GM21447 (cell line): ENCODE data around the gene RPL22L1.
"Not testable (repeated sequence)": the region's sequence is repeated elsewhere in the genome, so short reads cannot be mapped to it uniquely, and the experiment has no call there.

Source experiments
- ATAC-seq: cut with Tn5 transposase; IDR thresholded peaks from one replicate; pipeline ENCODE4 v1.9.1; 2021; ENCODE audit not compliant: unreplicated experiment

RPL22L1 gene

GRCh38 chr3:170869645-170870593 is at the start of gene RPL22L1:
Gene RPL22L1 (minus strand): TSS chr3:170870195. CDS start chr3:170870167, 28 bp downstream.
- peak; percentile 97 for ATAC-seq

GRCh38 chr3:170918715-170919114 is 48.7 kb upstream of the RPL22L1 start:
- ATAC-seq: no peak

- ATAC-seq: no peak
Measured at GRCh38 chr3:170914690-170915089, 44.7 kb upstream of the RPL22L1 start.

- ATAC-seq: no peak
Measured at GRCh38 chr3:170914212-170914611, 44.2 kb upstream of the RPL22L1 start.

DNA sequence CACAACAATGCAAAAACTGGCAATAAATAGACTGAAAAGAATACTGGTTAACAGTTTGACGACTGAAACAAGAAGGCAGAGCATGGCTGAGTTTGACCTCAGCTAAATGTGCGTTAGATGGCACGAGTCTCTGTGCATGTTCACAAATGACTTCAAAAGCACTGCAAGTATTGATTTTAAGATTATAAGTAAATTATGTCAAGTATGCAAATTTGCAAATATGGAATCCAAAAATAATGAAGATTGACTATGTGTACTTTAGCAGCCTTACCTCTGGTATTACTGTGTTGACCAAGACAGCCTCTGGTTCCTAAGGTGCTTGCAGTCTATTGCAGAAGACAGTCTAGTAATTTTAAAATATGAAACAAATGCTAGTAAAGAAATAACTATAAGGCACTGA is 41.1 kb upstream of the RPL22L1 start:
- no peak for ATAC-seq

- ATAC-seq: no peak
Measured at GRCh38 chr3:170910542-170910941, 40.5 kb upstream of the RPL22L1 start.

GRCh38 chr3:170909129-170909903 is 39.3 kb upstream of the RPL22L1 start:
- ATAC-seq: no peak

DNA sequence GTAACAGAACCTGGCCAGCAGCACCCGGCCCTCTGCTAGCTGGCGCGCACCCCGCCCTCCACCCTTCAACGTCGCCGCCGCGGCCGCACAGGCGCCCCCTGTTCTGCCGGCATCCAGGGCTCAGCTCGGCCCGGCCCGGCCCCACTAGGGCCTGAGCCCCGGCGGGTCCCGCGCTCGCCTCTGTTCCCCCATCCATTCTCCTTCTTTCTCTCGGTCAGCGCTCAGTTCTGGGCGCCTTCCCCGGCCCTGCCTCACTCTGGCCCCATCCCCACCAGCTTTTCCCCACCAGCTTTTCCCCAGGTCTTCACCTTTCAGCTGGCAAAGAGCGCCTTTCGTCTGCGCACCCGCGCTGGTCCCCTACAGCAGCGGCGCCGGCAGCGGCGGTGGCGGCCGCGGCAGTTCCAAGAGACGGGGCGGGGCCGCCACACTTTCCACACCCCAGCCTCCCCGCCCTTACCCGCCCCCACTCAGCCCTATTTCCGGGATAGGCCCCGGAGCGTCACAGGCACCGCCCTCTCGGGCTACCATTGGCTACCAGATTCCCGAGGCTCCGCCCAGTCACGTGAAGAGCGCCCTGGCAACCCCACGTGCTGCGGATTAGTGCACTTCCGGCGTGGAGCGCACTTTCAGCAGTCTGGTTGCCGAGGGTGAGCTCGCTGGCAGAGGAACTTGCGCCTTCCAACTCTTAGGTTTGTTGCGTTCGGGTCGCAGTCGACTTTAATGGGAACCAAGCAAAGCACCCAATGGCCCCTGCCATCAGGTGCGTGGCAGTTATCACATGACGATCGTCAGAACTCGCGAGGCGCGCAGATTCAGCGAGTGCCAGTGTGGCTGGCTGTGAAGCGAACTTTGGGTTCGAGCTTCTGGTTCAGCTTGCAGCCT is 38.5 kb upstream of the RPL22L1 start, which contains the start of gene EIF5A2:
Gene EIF5A2 (minus strand): TSS at position 403 of the 882 bp plus-strand sequence. CDS start 831 bp downstream, outside the sequence.
- peak; percentile 85 for ATAC-seq

DNA sequence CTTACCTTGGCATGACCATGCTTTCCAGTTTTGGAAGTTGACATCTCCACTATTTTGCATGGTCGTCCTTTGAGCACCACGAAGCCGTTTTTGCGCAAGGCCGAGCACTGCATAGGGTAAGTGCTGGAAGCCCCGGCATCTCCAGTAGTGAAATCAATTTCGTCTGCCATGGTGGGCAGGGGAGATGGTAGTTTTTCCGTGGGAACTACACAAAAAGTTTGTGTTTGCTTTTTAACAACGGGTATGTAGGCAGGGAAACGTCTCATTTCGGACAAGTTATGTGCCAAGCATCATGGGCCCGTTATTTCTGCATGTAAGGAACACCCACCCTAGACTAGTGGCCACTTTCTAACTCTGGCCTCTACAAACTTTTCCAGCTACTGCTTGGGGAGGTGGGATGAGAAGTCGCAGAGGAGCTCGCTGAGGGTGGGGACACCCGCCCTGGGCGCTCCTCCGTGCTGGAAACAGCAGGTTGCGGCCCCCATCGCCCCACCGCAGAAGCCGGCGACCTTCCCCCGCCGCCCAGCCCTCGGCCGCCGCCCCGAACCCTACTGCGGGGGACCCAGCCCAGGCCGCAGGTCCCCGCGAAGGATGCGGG is 37.7 kb upstream of the RPL22L1 start:
- ATAC-seq: peak; percentile 16

GRCh38 chr3:170905862-170906261 is 35.9 kb upstream of the RPL22L1 start:
- ATAC-seq: no peak

DNA sequence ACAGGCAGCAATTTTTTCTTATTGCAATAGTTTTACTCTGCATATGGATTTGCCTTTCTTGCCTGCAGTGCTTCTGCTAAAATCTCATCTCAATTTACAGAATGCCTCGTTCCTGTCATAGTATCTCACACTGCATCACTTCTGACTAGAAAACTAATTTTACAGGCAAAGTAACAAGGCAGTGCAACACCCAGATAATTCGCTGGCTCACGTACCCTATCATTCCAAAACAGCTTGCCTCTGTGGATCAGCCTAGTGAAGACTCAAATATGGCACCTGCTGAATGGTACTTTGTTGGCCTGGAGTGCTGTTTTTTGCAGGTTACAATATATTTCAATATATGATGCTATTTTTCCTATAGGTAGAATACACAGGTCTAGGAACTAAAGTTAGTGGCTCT is 33.1 kb upstream of the RPL22L1 start:
- ATAC-seq: no peak

DNA sequence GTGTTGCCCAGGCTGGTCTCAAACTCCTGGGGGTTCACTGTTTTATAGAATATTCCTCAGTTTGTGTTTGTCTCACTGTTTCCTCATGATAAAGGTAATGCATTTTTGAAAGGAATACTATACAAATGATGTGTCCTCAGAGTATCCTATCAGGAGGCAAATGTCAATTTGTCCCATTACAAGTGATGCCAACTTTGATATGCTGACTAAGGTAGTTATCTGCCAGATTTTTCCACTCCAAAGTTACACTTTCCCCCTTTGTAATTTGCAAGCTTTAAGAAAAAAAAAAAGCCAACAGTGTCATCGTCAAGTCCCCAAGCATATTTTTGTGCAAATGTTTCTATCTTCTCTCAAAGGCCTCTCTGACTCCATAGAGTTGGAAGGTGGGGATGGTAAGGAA is 29.5 kb upstream of the RPL22L1 start:
- ATAC-seq: no peak

DNA sequence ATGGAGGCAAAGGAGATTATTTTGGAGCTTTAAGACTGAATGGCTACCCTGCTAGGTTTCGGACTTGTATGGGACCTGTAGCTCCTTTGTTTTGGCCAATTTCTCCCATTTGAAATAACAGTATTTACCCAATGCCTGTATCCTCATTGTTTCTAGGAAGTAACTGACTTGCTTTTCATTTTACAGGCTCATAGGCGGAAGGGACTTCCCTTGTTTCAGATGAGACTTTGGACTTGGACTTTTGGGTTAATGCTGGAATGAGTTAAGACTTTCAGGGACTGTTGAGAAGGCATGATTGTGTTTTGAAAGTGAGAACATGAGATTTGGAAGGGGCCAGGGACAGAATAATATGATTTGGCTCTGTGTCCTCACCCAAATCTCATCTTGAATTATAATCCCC is 28.0 kb upstream of the RPL22L1 start:
- ATAC-seq: no peak

DNA sequence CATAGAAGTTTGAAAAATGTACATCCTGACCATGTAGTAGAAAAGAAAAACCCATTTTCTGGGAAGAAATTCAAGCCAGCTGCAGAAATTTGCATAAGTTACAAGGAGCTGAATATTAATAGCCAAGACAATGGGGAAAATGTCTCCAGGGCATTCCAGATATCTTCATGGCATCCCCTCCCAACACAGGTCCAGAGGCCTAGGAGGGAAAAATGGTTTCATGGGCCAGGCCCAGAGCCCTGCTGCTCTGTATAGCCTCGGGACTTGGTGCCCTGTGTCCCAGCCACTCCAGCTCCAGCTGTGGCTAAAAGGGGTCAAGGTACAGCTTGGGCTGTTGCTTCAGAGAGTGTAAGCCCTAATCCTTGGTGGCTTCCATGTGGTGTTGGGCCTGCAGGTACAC is 27.2 kb upstream of the RPL22L1 start:
- not testable (repeated sequence) for ATAC-seq

- no peak for ATAC-seq
Measured at GRCh38 chr3:170896781-170897180, 26.8 kb upstream of the RPL22L1 start.

DNA sequence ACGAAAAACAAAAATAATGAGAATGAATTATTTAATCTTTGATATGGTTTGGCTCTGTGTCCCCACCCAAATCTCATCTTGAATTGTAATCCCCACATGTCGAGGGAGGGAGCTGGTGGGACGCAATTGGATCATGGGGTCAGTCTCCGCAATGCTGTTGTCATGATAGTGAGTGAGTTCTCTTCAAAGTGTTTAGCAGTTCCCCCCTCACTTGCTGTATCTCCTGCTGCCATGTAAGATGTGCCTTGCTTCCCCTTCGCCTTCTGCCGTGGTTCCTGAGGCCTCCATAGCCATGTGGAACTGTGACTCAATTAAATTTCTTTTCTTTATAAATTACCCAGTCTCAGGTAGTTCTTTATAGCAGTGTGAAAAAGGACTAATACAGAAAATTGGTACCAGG is 26.3 kb upstream of the RPL22L1 start:
- ATAC-seq: not testable (repeated sequence)

DNA sequence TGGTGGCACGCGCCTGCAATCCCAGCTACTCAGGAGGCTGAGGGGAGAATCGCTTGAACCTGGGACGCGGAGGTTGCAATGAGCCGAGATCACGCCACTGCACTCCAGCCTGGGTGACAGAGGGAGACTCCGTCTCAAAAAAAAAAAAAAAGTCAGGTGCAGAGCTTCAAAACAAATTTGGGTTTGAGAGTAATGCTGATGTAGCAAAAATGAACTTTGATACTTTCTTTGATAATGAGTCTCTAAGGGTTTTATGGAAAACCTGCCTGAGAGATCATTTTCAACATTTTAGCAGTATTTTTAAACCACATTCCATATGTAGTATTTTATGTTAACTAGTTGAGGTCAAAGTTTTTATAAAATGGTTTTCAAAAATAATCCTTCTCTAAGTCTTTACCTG is 23.9 kb upstream of the RPL22L1 start:
- no peak for ATAC-seq

DNA sequence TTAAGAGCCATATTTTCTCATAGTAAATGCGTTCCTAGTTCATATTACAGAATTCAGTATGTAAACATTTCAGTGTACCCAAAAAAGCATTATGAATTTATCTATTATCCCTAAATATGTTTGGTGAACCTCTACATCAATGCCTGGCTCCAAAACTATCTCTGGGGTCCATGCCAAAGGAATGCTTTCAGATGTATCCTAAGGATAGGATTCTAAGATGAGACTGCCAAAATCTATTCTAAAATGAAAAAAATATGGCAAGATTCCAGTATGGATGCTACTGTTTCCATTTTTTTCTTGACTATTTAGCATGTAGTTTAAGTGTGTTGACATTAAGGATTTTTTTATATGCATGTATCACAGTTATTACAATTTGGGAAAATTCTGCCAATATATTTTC is 19.6 kb upstream of the RPL22L1 start:
- ATAC-seq: no peak

DNA sequence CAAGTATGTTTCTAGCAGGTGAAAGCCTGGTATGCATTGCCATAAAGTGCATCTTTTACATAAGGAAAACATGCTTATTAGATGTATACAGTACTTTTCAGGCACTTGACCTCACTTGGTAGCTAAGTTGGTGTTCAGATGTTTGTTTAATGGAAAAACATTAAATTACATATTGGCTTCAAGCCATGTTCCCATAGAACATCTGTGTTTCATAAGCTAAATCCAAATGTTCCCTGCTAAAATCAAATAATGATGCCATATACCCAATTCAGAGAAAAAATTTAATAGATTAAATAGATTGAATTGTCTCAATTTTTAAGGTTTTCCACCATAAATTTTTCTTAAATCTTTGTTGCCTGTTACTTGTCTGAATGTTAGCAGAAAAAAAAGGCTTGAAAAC is 19.1 kb upstream of the RPL22L1 start:
- ATAC-seq: no peak
